Nephron progenitor cell (in vitro differentiated cells): ENCODE measurements around the gene MGAT4C.

Experiments used
- DNase-seq: peaks from one replicate; pipeline ENCODE4 v3.0.0; 2021
- H3K27ac Mint-ChIP-seq: 2 replicates; pipeline ENCODE4 v1.8.0; 2021; ENCODE audit warnings: mild to moderate bottlenecking, moderate library complexity, mixed read lengths
- H3K27me3 Mint-ChIP-seq: 2 replicates; pipeline ENCODE4 v1.8.0; 2021; ENCODE audit warnings: mild to moderate bottlenecking, low read depth, mixed read lengths; ENCODE audit not compliant: poor library complexity
- H3K36me3 Mint-ChIP-seq: 2 replicates; pipeline ENCODE4 v1.8.0; 2021; ENCODE audit warnings: low read depth, mixed read lengths
- H3K4me1 Mint-ChIP-seq: 2 replicates; pipeline ENCODE4 v1.8.0; 2021; ENCODE audit warnings: mixed read lengths
- H3K4me3 Mint-ChIP-seq: 2 replicates; pipeline ENCODE4 v1.8.0; 2021; ENCODE audit warnings: mild to moderate bottlenecking, moderate library complexity, mixed read lengths
- H3K9me3 Mint-ChIP-seq: 2 replicates; pipeline ENCODE4 v1.8.0; 2021; ENCODE audit warnings: mild to moderate bottlenecking, moderate library complexity, mixed read lengths
- CTCF ChIP-seq: fragments of 200-600 bp; sonication (generic); IDR thresholded peaks from 2 replicates; pipeline ENCODE4 v1.5.0; 2021; ENCODE audit warnings: antibody characterized with exemption

Gene MGAT4C

GRCh38 chr12:86261142-86261541 lies 5.0 kb upstream of the MGAT4C start:
- Mint-ChIP-seq H3K4me1 (peaks cover 4% of the 10 kb centered on the region), H3K36me3 (no peaks in the 10 kb centered on the region), H3K27ac (no peak overlapping the region), H3K4me3 (no peak overlapping the region), H3K9me3 (no peaks in the 10 kb centered on the region), H3K27me3 (no peaks in the 10 kb centered on the region)
- no peak for DNase-seq
- TF ChIP-seq CTCF, result no peak

DNA sequence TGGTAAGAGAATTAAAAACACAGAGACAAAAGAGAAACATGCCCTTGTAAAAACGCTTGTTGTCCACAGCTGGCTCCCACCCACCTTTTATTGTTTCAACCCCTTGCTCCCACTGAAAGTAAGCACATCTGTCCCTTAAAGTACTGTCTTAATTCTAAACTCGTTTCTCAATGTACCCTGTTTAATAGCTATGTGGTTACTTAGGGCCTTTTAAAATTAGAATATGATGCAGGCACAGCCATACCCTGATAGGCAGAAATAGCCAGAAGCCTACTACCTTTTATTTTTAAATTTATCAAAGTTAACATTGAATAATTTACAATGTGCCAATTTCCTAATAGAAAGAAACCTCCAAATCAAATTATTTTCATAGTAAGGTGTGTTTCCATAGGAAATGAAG lies 4.0 kb upstream of the MGAT4C start:
- Mint-ChIP-seq H3K4me1 (peaks cover 5% of the 10 kb centered on the region), H3K36me3 (no peaks in the 10 kb centered on the region), H3K27ac (no peak overlapping the region), H3K9me3 (no peaks in the 10 kb centered on the region), H3K4me3 (no peak overlapping the region), H3K27me3 (no peaks in the 10 kb centered on the region)
- no peak for DNase-seq
- TF ChIP-seq CTCF, result no peak

GRCh38 chr12:86257134-86257533 lies 943 bp upstream of the MGAT4C start:
- TF ChIP-seq CTCF, result no peak
- Mint-ChIP-seq H3K4me3 (no peak overlapping the region), H3K4me1 (peaks cover 5% of the 10 kb centered on the region), H3K27ac (peak overlapping the region; percentile 39), H3K9me3 (no peaks in the 10 kb centered on the region), H3K27me3 (no peaks in the 10 kb centered on the region), H3K36me3 (no peaks in the 10 kb centered on the region)
- DNase-seq, result no peak

DNA sequence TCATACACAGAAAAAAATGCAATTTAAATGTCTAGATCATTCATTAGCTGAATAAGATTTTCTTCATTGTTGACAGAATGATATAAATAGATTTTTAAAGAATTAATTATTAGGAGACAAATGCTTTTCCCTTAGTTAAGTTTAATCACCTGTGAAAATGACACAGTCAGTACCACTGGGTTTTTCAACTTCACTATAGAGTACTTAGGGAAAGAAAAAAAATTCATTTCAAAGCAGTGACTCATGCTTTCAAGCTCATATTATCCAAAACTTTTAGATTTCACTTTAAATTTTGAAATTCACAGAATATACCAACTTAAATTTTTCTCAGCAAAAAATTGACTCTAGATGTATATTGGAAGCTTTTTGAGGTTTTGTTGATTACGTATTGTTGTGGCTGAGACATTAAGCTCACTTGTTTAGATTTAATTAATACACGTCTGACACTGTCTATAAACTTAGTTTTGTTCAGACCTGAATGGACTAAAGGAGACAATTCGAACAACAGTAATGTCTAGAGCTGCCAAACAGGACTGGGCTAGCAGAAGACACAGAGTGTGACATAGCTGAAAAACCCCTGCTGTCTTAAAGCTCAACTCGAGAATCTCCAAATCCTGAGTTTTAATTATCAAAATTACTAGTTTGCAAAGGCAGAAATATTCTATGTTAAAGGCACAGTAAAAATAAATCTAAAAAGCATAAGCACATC lies 1.6 kb downstream of the MGAT4C start:
- no peaks in the 10 kb centered on the region for H3K27me3 Mint-ChIP-seq
- TF ChIP-seq CTCF, result no peak
- H3K4me1 Mint-ChIP-seq, result peaks cover 5% of the 10 kb centered on the region
- no peaks in the 10 kb centered on the region for H3K9me3 Mint-ChIP-seq
- H3K4me3 Mint-ChIP-seq, result no peak overlapping the region
- no peaks in the 10 kb centered on the region for H3K36me3 Mint-ChIP-seq
- DNase-seq, result no peak
- H3K27ac Mint-ChIP-seq, result no peak overlapping the region

DNA sequence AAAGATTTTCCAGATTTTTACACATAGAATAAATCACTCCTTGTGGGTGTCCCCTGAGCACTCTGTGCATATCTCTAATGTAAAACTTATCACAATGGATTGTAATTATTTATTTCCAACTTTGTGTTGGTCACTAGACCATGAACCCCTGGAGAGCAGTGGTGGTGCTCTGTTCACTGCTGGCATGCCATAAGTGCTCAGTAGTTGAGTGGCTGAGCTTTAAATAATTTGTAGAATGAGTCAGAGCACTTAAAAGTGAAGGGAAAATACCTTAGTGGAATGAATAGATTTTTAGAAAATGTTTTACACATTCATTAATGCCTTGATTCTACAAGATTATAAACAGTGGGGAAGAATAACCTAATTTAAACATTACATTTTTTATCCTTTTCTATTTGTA lies 6.3 kb downstream of the MGAT4C start:
- no peak overlapping the region for H3K4me3 Mint-ChIP-seq

More for the DNA sequence above, 6.3 kb downstream of the MGAT4C start:
- Mint-ChIP-seq H3K36me3 (no peaks in the 10 kb centered on the region), H3K9me3 (no peaks in the 10 kb centered on the region), H3K27me3 (no peaks in the 10 kb centered on the region), H3K27ac (no peak overlapping the region), H3K4me1 (no peaks in the 10 kb centered on the region)
- no peak for TF ChIP-seq CTCF
- DNase-seq, result no peak
